ENCODE data around the gene JAG1. TPM values are rescaled to one million over a fixed set of nuclear protein-coding genes. Genes with fewer than 3 reads are reported as not detected.
"Not testable (repeated sequence)": the region's sequence is repeated elsewhere in the genome, so short reads cannot be mapped to it uniquely, and the experiment has no call there.

JAG1 gene
- total RNA-seq, 1 donor from 2014 or later: 20.5 TPM

DNA sequence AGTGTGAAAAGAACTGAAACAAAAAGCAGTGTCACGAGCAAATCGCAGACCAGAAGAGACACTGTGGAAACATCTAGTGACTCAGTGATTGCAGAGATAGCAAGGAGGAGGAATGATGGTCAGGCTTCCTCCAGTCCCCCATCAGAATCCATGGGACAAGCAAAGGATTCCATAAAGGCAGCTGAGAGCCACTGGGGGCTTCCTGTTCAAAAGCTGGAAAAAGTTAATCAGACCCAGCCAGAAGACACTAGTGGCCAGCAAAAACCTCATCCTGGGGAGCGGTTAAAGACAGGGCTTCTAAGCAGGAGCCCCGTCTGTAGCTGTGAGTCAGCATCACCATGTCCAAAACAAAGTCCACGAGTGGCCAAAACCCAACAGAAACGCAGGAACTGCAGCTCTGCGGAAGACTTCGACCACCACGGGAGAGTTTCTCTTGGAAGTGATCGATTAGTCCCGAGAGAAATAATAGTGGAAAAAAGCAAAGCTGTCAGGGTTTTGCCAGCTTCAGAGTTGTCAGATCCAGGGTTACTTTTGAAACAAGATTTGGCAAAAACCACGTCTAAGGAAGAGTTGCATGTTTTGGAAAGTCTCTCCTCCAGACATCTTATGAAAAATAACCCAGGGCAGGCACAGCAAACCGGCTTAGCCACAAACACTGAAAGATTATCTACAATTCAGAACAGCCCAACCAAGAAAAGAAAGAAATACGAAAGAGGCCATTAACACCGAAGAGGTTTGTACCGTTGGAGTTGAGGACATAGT lies 51.0 kb downstream of the JAG1 start:
- H3K36me3 ChIP-seq: peaks cover 4% of the 10 kb centered on the region
- DNase-seq: peak; percentile 34
- H3K27me3 ChIP-seq (ENCODE audit: low read depth): no peaks in the 10 kb centered on the region
- intact Hi-C loops (cut with micrococcal nuclease): no loop called here
- no peaks in the 10 kb centered on the region for H3K9me3 ChIP-seq (replicated peaks)
- H3K27ac ChIP-seq (replicated peaks): peak overlapping the region; percentile 79
- peaks cover 36% of the 10 kb centered on the region for H3K4me1 ChIP-seq
- H3K4me3 ChIP-seq: peak overlapping the region; percentile 37
- TF ChIP-seq, protein P1, sequence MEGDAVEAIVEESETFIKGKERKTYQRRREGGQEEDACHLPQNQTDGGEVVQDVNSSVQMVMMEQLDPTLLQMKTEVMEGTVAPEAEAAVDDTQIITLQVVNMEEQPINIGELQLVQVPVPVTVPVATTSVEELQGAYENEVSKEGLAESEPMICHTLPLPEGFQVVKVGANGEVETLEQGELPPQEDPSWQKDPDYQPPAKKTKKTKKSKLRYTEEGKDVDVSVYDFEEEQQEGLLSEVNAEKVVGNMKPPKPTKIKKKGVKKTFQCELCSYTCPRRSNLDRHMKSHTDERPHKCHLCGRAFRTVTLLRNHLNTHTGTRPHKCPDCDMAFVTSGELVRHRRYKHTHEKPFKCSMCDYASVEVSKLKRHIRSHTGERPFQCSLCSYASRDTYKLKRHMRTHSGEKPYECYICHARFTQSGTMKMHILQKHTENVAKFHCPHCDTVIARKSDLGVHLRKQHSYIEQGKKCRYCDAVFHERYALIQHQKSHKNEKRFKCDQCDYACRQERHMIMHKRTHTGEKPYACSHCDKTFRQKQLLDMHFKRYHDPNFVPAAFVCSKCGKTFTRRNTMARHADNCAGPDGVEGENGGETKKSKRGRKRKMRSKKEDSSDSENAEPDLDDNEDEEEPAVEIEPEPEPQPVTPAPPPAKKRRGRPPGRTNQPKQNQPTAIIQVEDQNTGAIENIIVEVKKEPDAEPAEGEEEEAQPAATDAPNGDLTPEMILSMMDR (IDR thresholded peaks at IDR 0.05; ENCODE audit: borderline replicate concordance): no peak

DNA sequence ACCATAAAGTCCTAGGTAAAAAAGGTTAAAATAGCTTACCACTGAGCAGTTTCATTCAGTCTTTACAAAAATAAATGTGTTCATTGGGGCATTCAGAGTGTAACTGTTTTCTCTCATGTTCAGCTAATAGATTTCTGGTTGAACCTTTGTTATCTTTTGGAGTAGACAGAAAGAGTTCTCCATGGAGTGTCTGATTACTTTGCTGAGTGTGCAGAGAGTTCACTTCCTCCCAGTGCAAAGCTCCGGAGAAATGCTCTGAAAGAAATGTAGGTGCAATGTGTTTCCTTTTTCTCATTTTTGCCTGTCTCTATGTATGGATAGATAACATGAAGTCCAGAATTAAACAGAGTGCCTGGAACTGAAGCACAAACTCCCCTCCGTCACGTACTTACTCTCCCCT lies 52.6 kb downstream of the JAG1 start:
- peaks cover 4% of the 10 kb centered on the region for H3K36me3 ChIP-seq
- TF ChIP-seq, protein P1 (IDR thresholded peaks at IDR 0.05; ENCODE audit: borderline replicate concordance): no peak
- no peak for DNase-seq
- no peak overlapping the region for H3K27ac ChIP-seq (replicated peaks)
- no peaks in the 10 kb centered on the region for H3K27me3 ChIP-seq (ENCODE audit: low read depth)
- no peaks in the 10 kb centered on the region for H3K9me3 ChIP-seq (replicated peaks)
- intact Hi-C loops (cut with micrococcal nuclease): no loop called here
- H3K4me1 ChIP-seq: peaks cover 23% of the 10 kb centered on the region
- H3K4me3 ChIP-seq: no peak overlapping the region

DNA sequence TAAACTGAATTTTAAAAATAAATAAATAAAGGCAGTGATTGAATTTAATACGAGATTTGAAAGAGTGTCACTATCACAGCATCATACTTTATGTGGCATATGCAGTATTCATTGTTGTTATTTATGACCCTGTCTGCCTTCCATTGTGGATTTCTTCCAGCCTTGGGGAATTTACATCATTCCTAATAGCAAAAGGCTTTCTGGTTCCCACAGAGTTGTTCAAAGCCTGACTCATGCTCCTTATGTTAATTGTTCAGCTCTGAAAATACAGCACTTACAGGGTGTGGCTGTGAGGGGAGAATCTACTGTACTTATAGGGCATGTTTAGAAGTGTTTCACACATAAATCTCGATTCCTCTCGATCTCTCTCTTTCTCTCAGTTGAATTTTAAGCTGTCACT lies 54.4 kb downstream of the JAG1 start:
- Histone ChIP-seq H3K27me3 (ENCODE audit: low read depth) (no peaks in the 10 kb centered on the region), H3K4me3 (no peak overlapping the region), H3K27ac (replicated peaks) (peak overlapping the region; percentile 13), H3K9me3 (replicated peaks) (no peaks in the 10 kb centered on the region), H3K4me1 (peaks cover 23% of the 10 kb centered on the region), H3K36me3 (peaks cover 4% of the 10 kb centered on the region)
- intact Hi-C loops (cut with micrococcal nuclease): no loop called here
- TF ChIP-seq, protein P1 (IDR thresholded peaks at IDR 0.05; ENCODE audit: borderline replicate concordance): no peak
- no peak for DNase-seq

DNA sequence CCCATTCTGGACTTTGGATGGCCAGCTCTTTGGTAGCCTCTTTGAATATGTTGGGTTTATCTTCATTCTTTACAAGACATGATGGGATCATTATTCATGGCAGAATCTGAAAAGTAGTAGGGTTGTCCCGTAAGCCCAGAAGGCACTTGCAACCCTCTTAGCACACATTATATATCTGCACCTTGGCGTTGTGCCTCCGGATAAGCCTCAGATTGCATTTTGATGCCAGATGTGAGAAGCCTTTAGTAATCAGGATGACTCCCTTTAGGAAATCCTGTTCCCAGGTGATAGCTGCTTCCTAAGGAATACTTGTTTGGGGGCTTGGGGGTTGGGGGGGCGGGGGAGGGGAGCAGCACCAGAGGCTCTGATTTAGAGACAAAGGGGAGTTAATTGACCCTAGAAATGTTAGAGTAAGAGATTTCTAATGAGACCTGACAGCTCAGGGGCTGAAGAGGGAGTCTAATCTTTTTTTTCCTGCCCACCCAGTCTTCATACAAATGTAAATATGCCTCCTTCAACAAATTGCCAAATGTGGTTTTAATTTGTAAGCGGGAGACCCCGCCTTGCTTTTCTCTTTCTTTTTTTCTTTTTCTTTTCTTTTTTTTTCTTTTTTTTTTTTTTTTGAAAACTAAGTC lies 55.1 kb downstream of the JAG1 start:
- peak overlapping the region; percentile 13 for H3K27ac ChIP-seq (replicated peaks)
- no peaks in the 10 kb centered on the region for H3K27me3 ChIP-seq (ENCODE audit: low read depth)
- peaks cover 22% of the 10 kb centered on the region for H3K4me1 ChIP-seq
- DNase-seq: no peak
- H3K9me3 ChIP-seq (replicated peaks): no peaks in the 10 kb centered on the region
- TF ChIP-seq, protein P1 (IDR thresholded peaks at IDR 0.05; ENCODE audit: borderline replicate concordance): no peak
- H3K36me3 ChIP-seq: peaks cover under 1% of the 10 kb centered on the region
- intact Hi-C loops (cut with micrococcal nuclease): no loop called here
- no peak overlapping the region for H3K4me3 ChIP-seq

DNA sequence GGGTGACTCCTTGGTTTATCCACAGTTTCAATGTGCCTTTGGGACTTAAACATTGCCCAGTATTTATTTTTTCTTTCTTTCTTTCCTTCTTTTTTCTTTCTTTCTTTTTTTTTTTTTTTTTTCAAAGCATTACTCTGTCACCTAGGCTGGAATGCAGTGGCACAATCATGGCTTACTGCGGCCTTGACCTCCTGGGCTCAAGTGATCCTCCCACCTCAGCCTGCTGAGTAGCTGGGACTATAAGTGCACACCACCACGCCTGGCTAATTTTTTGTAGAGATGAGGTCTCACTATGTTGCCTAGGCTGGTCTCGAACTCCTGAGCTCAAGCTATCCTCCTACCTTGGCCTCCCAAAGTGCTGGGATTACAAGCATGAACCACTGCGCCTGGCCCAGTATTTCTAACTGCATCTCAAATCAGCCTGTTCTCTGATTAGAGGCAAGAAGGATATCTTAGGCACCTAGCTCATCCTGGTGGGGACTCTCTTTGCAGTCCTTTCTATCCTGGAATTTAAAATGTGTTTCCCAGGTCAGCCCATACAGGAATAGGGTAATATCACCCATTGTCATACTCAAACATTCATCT lies 56.2 kb downstream of the JAG1 start:
- peaks cover 16% of the 10 kb centered on the region for H3K4me1 ChIP-seq
- intact Hi-C loops (cut with micrococcal nuclease); H3K36me3 ChIP-seq; H3K27me3 ChIP-seq (ENCODE audit: low read depth); H3K9me3 ChIP-seq (replicated peaks); DNase-seq; H3K4me3 ChIP-seq; H3K27ac ChIP-seq (replicated peaks): not testable (repeated sequence)

DNA sequence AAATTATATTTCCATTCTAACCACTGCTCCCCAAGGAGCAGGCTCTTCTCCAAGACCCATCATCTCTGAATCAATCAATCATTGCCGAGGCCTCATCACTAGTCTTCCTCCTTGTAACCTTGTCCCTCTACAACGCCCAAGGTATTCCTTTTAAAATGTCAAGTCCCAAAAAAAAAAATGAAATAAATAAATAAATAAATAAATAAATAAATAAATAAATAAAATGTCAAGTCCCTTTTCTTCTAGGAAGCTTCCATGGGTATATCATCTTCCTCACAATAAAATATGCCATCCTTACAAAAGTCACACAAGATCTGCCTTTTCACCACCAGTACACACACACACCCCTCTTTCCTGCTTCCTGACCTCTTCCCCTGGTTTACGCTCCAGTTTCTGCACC lies 57.6 kb downstream of the JAG1 start:
- DNase-seq: no peak
- Histone ChIP-seq H3K36me3 (no peaks in the 10 kb centered on the region), H3K9me3 (replicated peaks) (no peaks in the 10 kb centered on the region), H3K4me1 (peaks cover 17% of the 10 kb centered on the region), H3K27me3 (ENCODE audit: low read depth) (no peaks in the 10 kb centered on the region), H3K4me3 (no peak overlapping the region), H3K27ac (replicated peaks) (no peak overlapping the region)
- intact Hi-C loops (cut with micrococcal nuclease): no loop called here
- TF ChIP-seq, protein P1 (IDR thresholded peaks at IDR 0.05; ENCODE audit: borderline replicate concordance): no peak
